Natural killer cell treated with Interleukin-12 subunit alpha and Interleukin-12 subunit beta and Interleukin-15 and Interleukin-18, amount 100 ng/mL, for 72 hours (primary cell): ENCODE measurements around the gene CRAMP1. TPM values are rescaled to one million over a fixed set of nuclear protein-coding genes. Genes with fewer than 3 reads are reported as not detected.

Experiments used
- ATAC-seq, 2 donors: fragments of 150-1000 bp; cut with Tn5 transposase in 1 of 2; sonication (Bioruptor Pico), chemical (Tn5 transposase) in 1 of 2; 2 replicates each; pipeline ENCODE4 v1.10.0; 2021
- DNase-seq: peaks from one replicate; pipeline ENCODE4 v3.0.0; 2022; ENCODE audit warnings: low spot score
- H3K27ac Mint-ChIP-seq, 2 donors: 1 replicate in 1 of 2; 2 replicates in 1 of 2; pipeline ENCODE4 v1.8.0; 2022; ENCODE audit warnings: mixed read lengths in 2 of 2, mild to moderate bottlenecking in 1 of 2, moderate library complexity in 1 of 2
- H3K27me3 Mint-ChIP-seq, 2 donors: 1 replicate in 1 of 2; 2 replicates in 1 of 2; pipeline ENCODE4 v1.8.0; 2022; ENCODE audit warnings: mixed read lengths in 2 of 2
- H3K36me3 Mint-ChIP-seq: one replicate; pipeline ENCODE4 v1.8.0; 2022; ENCODE audit warnings: mixed read lengths
- H3K4me1 Mint-ChIP-seq, 2 donors: 1 replicate in 1 of 2; 2 replicates in 1 of 2; pipeline ENCODE4 v1.8.0; 2022; ENCODE audit warnings: low read depth in 2 of 2, mixed read lengths in 2 of 2, mild to moderate bottlenecking in 1 of 2
- H3K4me3 Mint-ChIP-seq: one replicate; pipeline ENCODE4 v1.8.0; 2022; ENCODE audit warnings: mixed read lengths
- H3K9me3 Mint-ChIP-seq: 2 replicates; pipeline ENCODE4 v1.8.0; 2022; ENCODE audit warnings: mixed read lengths
- total RNA-seq, 2 donors: library from RNA; stranded (reverse); gene quantifications; one replicate each; pipeline ENCODE4 v1.2.3, GENCODE V29; 2022

Gene CRAMP1
- total RNA-seq, 2 donors from 2014 or later, result 33.3 to 35.3 TPM

DNA sequence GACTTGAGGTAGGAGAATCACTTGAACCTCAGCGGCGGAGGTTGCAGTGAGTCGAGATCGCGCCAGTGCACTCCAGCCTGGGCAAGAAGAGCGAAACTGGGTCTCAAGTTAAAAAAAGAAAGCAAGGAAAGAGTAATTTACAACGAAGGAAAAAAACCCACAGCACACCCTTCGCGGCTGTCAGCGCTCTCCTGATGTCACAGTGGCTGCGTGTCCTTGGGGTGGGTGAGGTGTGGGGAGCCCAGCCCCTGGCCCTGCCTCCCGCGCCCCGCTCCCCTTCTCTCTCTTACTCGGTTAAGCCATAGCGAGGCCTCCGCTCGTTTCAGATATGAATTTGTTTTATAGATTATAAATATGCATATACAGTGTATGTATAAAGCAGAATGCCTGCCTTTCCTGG is 65.2 kb downstream of the CRAMP1 start:
- Mint-ChIP-seq H3K27ac (no peak overlapping the region), H3K9me3 (no peaks in the 10 kb centered on the region), H3K36me3 (peaks cover 9% of the 10 kb centered on the region), H3K4me3 (peak overlapping the region; percentile 74), H3K27me3 (no peaks in the 10 kb centered on the region), H3K4me1 (peaks cover 19 to 27% of the 10 kb centered on the region in 2 donors)
- DNase-seq (no peak), ATAC-seq (no peak)

GRCh38 chr16:1677942-1678499 is 65.9 kb downstream of the CRAMP1 start, which contains the start of gene JPT2:
TSS of gene JPT2 (plus strand) at chr16:1678279. CDS start at chr16:1678313, 34 bp downstream.
- DNase-seq (peak; percentile 98), ATAC-seq (peak; percentile 98 to 99)
- peak within 1 kb of the TSS; percentile 84 for H3K4me3 Mint-ChIP-seq
- H3K27ac Mint-ChIP-seq, result peak within 1 kb of the TSS; percentile 39 to 85
- H3K36me3 Mint-ChIP-seq, result peaks cover 5% of the 10 kb centered on the region
- peaks cover 19 to 27% of the 10 kb centered on the region in 2 donors for H3K4me1 Mint-ChIP-seq
- no peaks in the 10 kb centered on the region for H3K27me3 Mint-ChIP-seq
- H3K9me3 Mint-ChIP-seq, result no peaks in the 10 kb centered on the region

- Mint-ChIP-seq H3K27me3 (no peaks in the 10 kb centered on the region), H3K9me3 (no peaks in the 10 kb centered on the region), H3K4me1 (peaks cover 19 to 27% of the 10 kb centered on the region in 2 donors), H3K4me3 (peak overlapping the region; percentile 84), H3K36me3 (no peaks in the 10 kb centered on the region), H3K27ac (peak overlapping the region; percentile 39 to 85)
- peak; percentile 41 to 52 for ATAC-seq
- no peak for DNase-seq
These were observed 66.4 kb downstream of the CRAMP1 start for GRCh38 chr16:1678500-1679098.

- H3K27me3 Mint-ChIP-seq, result no peaks in the 10 kb centered on the region
- no peak for ATAC-seq
- H3K4me1 Mint-ChIP-seq, result peaks cover 19 to 26% of the 10 kb centered on the region in 2 donors
- no peaks in the 10 kb centered on the region for H3K9me3 Mint-ChIP-seq
- peak overlapping the region; percentile 32 for H3K4me3 Mint-ChIP-seq
- H3K36me3 Mint-ChIP-seq, result no peaks in the 10 kb centered on the region
- DNase-seq, result no peak
- H3K27ac Mint-ChIP-seq, result no peak overlapping the region
These were observed 68.2 kb downstream of the CRAMP1 start for GRCh38 chr16:1680361-1680760.

DNA sequence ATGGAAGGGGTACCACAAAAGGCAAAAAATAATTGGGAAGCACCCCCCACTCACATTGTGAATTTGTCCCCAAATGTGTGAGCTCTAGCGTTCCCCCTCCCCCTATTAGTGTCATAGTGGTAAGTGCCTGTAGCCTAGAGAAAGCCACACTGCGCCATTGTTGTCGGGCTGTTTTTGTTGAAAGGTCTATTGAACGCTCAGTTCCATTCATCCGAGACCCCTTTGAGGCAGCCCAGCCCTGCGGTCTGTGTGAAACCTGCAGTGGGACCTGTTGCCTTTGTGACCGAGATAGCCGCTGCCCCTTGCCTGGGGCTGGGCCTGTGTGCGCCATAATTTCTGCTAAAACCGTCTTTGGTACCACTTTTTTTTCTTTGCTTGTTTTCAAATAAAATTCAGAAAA is 68.9 kb downstream of the CRAMP1 start:
- ATAC-seq (no peak), DNase-seq (no peak)
- Mint-ChIP-seq H3K4me1 (peaks cover 19 to 23% of the 10 kb centered on the region in 2 donors), H3K27me3 (no peaks in the 10 kb centered on the region), H3K27ac (peak overlapping the region in 1 of 2 donors; percentile 19), H3K9me3 (no peaks in the 10 kb centered on the region), H3K36me3 (no peaks in the 10 kb centered on the region), H3K4me3 (no peak overlapping the region)

GRCh38 chr16:1687427-1688316 is 75.5 kb downstream of the CRAMP1 start:
- H3K27me3 Mint-ChIP-seq, result no peaks in the 10 kb centered on the region
- no peak overlapping the region for H3K4me3 Mint-ChIP-seq
- H3K4me1 Mint-ChIP-seq, result peaks cover 0 to 3% of the 10 kb centered on the region in 2 donors
- H3K36me3 Mint-ChIP-seq, result peaks cover 9% of the 10 kb centered on the region
- no peaks in the 10 kb centered on the region for H3K9me3 Mint-ChIP-seq
- no peak for DNase-seq
- ATAC-seq, result no peak
- H3K27ac Mint-ChIP-seq, result no peak overlapping the region

GRCh38 chr16:1688807-1689560 is 76.8 kb downstream of the CRAMP1 start:
- no peaks in the 10 kb centered on the region for H3K27me3 Mint-ChIP-seq
- H3K27ac Mint-ChIP-seq, result no peak overlapping the region
- H3K4me1 Mint-ChIP-seq, result peaks cover 0 to 3% of the 10 kb centered on the region in 2 donors
- H3K36me3 Mint-ChIP-seq, result peaks cover 19% of the 10 kb centered on the region
- no peak overlapping the region for H3K4me3 Mint-ChIP-seq
- DNase-seq (no peak), ATAC-seq (no peak)
- no peaks in the 10 kb centered on the region for H3K9me3 Mint-ChIP-seq

DNA sequence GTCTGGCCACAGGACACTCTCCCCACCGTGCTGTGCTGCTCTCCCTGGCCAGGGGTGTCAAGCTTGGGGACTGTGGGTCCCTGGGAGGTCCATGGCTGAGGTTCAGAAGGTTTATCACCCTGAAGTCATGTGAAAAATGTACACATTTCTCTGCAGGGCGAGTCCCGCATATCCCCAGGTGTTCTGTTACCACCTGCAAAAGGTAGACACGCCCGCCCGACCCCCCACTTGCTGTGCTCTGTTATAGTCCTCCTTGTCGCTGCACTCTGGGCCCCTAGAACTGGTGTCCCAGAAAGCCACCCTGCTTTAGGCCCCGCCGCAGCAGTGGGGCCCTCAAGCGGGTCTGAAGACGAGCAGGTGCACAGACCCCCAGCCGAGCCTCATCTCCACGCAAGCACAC is 77.7 kb downstream of the CRAMP1 start:
- Mint-ChIP-seq H3K27me3 (no peaks in the 10 kb centered on the region), H3K4me3 (no peak overlapping the region), H3K4me1 (peaks cover 0 to 3% of the 10 kb centered on the region in 2 donors), H3K9me3 (no peaks in the 10 kb centered on the region), H3K36me3 (peaks cover 24% of the 10 kb centered on the region), H3K27ac (no peak overlapping the region)
- DNase-seq (no peak), ATAC-seq (no peak)

DNA sequence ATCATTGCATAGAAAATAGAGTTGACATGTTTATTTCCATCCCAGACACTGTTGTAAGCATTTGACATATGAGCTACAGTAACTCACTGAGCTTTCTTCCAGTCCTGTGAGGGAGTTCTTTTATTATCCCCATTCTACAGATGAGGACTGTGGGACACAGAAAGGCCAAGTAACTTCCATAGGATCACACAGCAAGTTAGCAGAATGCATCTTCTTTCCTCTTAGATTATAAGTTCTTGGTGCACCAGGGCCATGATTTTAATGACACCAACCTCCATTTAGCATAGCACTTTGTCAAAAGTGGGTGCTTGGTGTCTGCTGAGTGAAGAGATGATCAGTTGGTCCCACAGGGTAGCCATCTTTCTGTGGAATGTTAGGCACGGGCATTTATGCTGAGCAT is 78.7 kb downstream of the CRAMP1 start:
- ATAC-seq, result no peak
- H3K4me3 Mint-ChIP-seq, result no peak overlapping the region

DNA sequence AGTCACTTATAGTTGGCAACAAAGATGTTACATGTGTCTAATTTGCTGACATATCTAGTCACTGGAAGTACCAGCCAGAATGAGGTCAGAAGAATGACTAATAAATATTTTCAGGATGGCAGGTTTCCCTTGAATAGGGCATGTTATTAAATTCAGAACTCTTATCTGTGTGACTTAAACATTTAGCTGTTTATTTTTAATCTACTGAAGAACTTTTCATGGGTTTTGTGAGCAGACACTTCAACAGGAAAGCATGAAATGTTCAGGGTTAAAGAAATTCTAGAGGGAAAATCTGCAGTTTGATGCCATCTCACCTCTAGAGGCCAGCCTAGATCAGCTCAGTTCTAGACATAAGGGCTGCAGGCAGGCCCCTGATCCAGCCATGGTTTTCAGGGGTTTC is 79.1 kb downstream of the CRAMP1 start:
- DNase-seq, result no peak
- Mint-ChIP-seq H3K9me3 (no peaks in the 10 kb centered on the region), H3K4me1 (peaks cover 0 to 3% of the 10 kb centered on the region in 2 donors), H3K27me3 (no peaks in the 10 kb centered on the region), H3K36me3 (peaks cover 24% of the 10 kb centered on the region), H3K27ac (no peak overlapping the region), H3K4me3 (no peak overlapping the region)
- ATAC-seq, result no peak

More for the DNA sequence above, 78.7 kb downstream of the CRAMP1 start:
- DNase-seq, result no peak
- H3K9me3 Mint-ChIP-seq, result no peaks in the 10 kb centered on the region
- peaks cover 24% of the 10 kb centered on the region for H3K36me3 Mint-ChIP-seq
- no peak overlapping the region for H3K27ac Mint-ChIP-seq
- no peaks in the 10 kb centered on the region for H3K27me3 Mint-ChIP-seq
- H3K4me1 Mint-ChIP-seq, result peaks cover 0 to 3% of the 10 kb centered on the region in 2 donors

DNA sequence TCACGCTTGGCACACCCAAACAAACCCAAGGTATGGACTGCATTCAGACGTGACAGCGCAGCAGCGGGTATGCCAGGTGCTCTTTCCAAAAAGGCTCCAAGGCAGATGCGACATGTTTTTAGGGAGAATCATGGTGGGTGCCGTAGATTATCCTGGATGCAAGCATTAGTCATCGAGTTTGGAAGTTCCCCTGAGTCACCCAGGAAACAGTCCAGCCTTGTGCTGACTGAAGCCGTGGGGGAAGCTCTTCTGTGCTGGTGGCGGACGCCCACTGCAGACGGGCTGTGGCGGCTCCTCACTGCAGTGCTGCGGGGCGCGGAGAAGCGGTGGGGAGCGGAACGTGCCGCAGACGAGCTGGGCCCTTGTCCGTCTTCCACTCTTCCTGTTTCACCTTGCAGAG is 79.8 kb downstream of the CRAMP1 start:
- no peak overlapping the region for H3K4me3 Mint-ChIP-seq
- H3K4me1 Mint-ChIP-seq, result peaks cover 0 to 8% of the 10 kb centered on the region in 2 donors
- no peaks in the 10 kb centered on the region for H3K9me3 Mint-ChIP-seq
- H3K36me3 Mint-ChIP-seq, result peaks cover 24% of the 10 kb centered on the region
- no peak overlapping the region for H3K27ac Mint-ChIP-seq
- ATAC-seq, result no peak
- DNase-seq, result no peak
- H3K27me3 Mint-ChIP-seq, result no peaks in the 10 kb centered on the region

DNA sequence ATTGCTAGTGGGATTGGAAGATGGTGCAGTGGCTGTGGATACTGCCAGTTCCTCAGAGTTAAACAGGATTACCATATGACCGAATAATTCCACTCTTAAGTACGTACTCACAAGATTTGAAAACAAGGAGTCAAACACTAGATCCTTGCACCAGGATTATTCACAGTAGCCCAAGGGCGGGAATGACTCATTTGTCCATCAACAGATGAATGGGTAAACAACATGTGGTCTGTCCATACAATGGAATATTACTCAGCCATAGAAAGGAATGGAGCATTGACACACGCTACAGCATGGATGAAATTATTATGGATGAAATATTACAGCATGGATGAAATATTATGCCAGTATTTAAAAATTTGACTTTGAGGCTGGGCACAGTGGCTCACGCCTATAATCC is 84.7 kb downstream of the CRAMP1 start:
- peaks cover 0 to 15% of the 10 kb centered on the region in 2 donors for H3K4me1 Mint-ChIP-seq
- no peak overlapping the region for H3K4me3 Mint-ChIP-seq
- H3K27me3 Mint-ChIP-seq, result no peaks in the 10 kb centered on the region
- ATAC-seq (no peak), DNase-seq (no peak)
- H3K27ac Mint-ChIP-seq, result no peak overlapping the region
- H3K9me3 Mint-ChIP-seq, result no peaks in the 10 kb centered on the region
- H3K36me3 Mint-ChIP-seq, result peaks cover 22% of the 10 kb centered on the region

DNA sequence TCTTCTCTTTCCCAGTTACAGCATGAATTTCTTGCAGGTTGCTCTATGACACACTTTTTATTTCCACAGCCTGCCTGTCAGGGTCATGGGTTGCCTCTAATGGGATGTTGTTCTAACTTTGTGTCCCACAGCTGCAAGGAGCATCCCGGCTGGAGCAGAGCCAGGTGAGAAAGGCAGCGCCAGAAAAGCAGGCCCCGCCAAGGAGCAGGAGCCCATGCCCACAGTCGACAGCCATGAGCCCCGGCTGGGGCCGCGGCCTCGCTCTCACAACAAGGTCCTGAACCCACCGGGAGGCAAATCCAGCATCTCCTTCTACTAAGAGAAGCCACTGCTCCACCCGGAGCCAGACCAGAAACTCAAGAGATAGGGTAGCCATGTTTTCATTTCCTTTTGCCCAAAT is 86.5 kb downstream of the CRAMP1 start:
- DNase-seq (no peak), ATAC-seq (no peak)
- H3K4me1 Mint-ChIP-seq, result peaks cover 0 to 15% of the 10 kb centered on the region in 2 donors
- no peak overlapping the region for H3K4me3 Mint-ChIP-seq
- H3K27ac Mint-ChIP-seq, result peak overlapping the region in 1 of 2 donors; percentile 21
- H3K27me3 Mint-ChIP-seq, result no peaks in the 10 kb centered on the region
- peaks cover 12% of the 10 kb centered on the region for H3K36me3 Mint-ChIP-seq
- H3K9me3 Mint-ChIP-seq, result no peaks in the 10 kb centered on the region
